ENCODE results near the gene LDLRAD3. TPM values are rescaled to one million over a fixed set of nuclear protein-coding genes. Genes with fewer than 3 reads are reported as not detected.

LDLRAD3 gene
- total RNA-seq, 1 experiment from 2014 or later: 38.8 TPM

DNA sequence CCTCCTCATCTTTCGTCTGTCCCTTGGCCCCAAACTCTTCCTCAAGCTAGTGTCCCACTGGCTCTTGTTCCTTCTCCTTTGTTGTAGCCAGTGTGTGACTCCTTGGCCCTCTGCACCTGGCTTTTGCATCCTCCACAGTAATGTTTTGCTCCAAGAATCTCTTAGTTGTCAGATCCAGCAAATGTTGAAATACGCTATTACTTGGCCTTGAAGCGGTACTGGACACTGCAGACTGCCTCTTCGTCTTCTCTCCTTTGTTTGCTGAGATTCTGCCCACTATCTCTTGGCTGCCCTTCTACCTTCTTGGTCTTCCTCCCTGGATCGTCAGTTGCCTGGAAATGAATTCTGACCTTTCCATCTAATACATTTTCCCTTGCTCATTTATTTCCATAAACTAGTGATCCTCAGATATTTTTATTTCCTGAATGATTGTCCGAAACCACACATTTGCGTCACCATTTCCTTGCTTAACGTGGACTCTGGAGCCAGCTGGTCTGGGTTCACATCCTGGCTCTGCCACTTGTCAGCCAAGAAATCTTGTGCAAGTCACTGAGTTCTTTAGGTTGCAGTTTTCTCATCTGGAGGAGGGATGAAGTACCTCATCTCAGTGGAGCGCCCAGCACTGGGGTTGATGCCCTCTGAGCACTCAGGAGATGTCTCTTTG is 113.6 kb downstream of the LDLRAD3 start:
- DNase-seq: no peak
- Histone ChIP-seq H3K4me1 (no peaks in the 10 kb centered on the region), H3K9me3 (replicated peaks) (peaks cover 4% of the 10 kb centered on the region; the same call in 1 of the 2 replicates), H3K27me3 (no peaks in the 10 kb centered on the region), H3K36me3 (peaks cover 20% of the 10 kb centered on the region), H3K4me3 (no peak overlapping the region), H3K27ac (no peak overlapping the region)

DNA sequence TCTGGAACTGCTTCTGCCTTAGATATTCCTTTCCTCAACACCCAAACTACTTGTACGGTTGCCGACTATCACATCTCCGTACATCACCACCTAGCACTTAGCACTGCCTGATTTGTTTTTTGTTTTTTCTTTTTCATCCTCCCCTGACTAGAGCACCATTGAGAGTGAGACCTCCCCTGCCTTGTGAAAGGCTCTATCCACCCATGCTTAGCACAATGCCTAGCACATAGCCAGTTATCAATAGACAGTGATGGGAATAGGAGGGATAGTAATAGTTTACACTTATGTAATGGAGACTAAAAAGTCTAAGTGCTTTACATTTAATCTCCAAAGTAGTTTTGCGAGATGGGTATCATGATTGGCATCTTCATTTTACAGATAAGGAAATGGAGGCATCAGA is 115.8 kb downstream of the LDLRAD3 start:
- no peak overlapping the region for H3K27ac ChIP-seq

DNA sequence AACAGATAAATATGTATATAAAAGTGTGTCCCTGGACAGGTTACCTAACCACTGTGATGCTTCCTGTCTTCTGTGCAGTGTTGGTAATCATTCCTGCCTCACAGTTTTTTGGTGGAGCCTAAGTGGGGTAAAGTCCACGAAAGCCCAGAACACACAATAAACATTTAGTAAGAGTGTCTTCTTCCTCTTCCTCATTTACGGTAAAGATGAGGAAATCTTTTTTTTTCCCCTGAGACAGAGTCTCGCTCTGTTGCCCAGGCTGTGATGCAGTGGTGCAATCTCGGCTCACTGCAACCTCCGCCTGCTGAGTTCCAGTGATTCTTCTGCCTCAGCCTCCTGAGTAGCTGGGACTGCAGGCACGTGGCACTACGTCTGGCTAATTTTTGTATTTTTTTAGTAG is 117.1 kb downstream of the LDLRAD3 start:
- no peaks in the 10 kb centered on the region for H3K27me3 ChIP-seq
- H3K4me1 ChIP-seq: no peaks in the 10 kb centered on the region
- no peak overlapping the region for H3K4me3 ChIP-seq
- H3K9me3 ChIP-seq (replicated peaks): peaks cover 4% of the 10 kb centered on the region; the same call in 1 of the 2 replicates
- no peak overlapping the region for H3K27ac ChIP-seq
- DNase-seq: no peak
- H3K36me3 ChIP-seq: peaks cover 21% of the 10 kb centered on the region

More for the DNA sequence above, 115.8 kb downstream of the LDLRAD3 start:
- Histone ChIP-seq H3K9me3 (replicated peaks) (peaks cover 4% of the 10 kb centered on the region; the same call in 1 of the 2 replicates), H3K36me3 (peaks cover 19% of the 10 kb centered on the region), H3K4me3 (no peak overlapping the region), H3K27me3 (no peaks in the 10 kb centered on the region), H3K4me1 (no peaks in the 10 kb centered on the region)
- no peak for DNase-seq

DNA sequence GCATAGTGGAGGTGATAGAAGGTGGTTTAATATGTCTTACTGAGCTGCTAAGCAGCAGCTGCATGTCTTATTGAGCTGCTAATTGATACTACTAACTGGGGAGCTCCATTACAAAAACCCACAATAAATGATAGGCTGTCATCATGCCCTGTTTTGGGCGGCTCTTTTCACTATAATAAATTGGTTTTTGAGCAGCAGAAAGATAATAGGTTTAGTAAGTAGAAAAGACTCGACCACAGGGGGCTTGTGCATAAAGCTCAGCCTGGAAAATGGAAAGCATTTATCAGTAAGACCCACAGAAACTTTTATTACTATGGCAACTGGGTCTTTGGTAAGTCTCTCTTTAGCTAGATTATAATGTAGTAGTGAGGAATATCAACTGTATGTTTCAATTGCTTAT is 117.6 kb downstream of the LDLRAD3 start:
- Histone ChIP-seq H3K27me3 (no peaks in the 10 kb centered on the region), H3K9me3 (replicated peaks) (peaks cover 7% of the 10 kb centered on the region; the same call in 1 of the 2 replicates), H3K27ac (no peak overlapping the region), H3K4me1 (no peaks in the 10 kb centered on the region), H3K36me3 (peaks cover 26% of the 10 kb centered on the region), H3K4me3 (no peak overlapping the region)
- DNase-seq: no peak

DNA sequence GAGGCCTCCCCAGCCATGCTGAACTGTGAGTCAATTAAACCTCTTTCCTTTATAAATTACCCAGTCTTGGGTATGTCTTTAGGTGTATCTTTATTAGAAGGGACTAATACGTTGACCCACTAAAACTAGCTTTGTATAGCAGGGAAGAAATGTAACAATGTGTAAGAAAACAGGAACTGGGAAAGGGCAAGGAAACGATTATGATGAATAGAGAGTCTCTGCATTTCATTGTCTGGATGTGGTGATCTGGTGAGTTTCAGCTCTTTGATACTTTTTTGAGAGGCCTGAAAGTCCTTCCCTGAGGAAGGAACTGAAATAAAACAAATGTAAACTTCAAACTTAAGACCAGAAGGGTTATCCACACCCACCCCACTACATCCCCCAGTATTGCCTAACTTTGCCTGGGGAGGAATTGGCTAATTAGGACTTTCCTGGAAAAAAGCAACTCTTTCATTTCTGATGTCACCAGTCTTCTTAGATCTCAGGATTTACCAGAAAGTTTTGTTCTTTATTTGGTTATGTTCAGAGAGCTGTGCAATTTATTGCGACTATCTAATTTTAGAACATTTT is 119.0 kb downstream of the LDLRAD3 start:
- DNase-seq: no peak
- H3K27me3 ChIP-seq: no peaks in the 10 kb centered on the region
- no peaks in the 10 kb centered on the region for H3K4me1 ChIP-seq
- H3K36me3 ChIP-seq: peaks cover 26% of the 10 kb centered on the region
- H3K9me3 ChIP-seq (replicated peaks): peaks cover 10% of the 10 kb centered on the region; the same call in 1 of the 2 replicates
- H3K27ac ChIP-seq: no peak overlapping the region
- no peak overlapping the region for H3K4me3 ChIP-seq

DNA sequence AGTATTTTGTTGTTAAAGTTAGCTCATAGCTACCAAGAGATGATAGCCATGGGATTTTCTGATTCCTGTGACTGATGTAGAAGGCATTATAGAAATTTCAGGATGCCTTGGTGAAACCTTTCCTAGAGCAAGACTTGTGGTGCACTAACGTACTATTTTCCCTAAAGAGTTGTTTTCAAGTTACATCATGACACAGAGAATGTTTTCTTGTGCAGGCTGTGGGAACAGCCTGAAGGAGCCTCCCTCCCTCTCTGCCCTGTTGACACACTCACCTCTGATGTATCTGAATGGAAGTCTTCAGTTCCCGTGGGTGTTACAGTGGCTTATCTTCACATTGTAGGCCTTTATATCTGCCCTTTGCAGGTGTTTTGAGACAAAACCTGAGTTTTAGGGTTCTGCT is 121.6 kb downstream of the LDLRAD3 start:
- H3K36me3 ChIP-seq: peaks cover 12% of the 10 kb centered on the region
- H3K4me3 ChIP-seq: no peak overlapping the region
- H3K27me3 ChIP-seq: no peaks in the 10 kb centered on the region
- peaks cover 6% of the 10 kb centered on the region; the same call in 1 of the 2 replicates for H3K9me3 ChIP-seq (replicated peaks)
- no peak for DNase-seq
- H3K4me1 ChIP-seq: no peaks in the 10 kb centered on the region
- no peak overlapping the region for H3K27ac ChIP-seq

DNA sequence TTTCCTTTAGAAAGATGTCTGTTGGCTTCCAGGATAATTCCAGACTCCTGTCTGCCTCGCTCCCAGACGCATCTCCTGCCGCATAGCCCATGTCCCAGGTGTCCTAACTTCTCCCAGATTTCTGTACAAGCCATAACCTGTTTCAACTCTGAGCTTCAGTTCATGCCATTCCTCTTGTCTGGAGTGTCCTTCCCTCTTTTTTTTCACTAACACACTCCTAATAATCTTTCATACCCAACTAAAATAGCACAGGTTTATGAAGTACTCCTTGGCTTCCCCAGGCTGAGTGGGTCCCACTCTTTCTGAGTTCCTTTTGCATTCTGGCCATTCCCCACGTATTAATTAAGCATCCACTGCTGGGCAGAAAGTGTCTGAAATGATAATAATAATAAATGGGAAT is 123.0 kb downstream of the LDLRAD3 start:
- no peak overlapping the region for H3K27ac ChIP-seq
- no peak overlapping the region for H3K4me3 ChIP-seq
- H3K4me1 ChIP-seq: no peaks in the 10 kb centered on the region
- peaks cover 12% of the 10 kb centered on the region for H3K36me3 ChIP-seq
- H3K9me3 ChIP-seq (replicated peaks): peaks cover 6% of the 10 kb centered on the region; the same call in 1 of the 2 replicates
- no peaks in the 10 kb centered on the region for H3K27me3 ChIP-seq
- DNase-seq: no peak

DNA sequence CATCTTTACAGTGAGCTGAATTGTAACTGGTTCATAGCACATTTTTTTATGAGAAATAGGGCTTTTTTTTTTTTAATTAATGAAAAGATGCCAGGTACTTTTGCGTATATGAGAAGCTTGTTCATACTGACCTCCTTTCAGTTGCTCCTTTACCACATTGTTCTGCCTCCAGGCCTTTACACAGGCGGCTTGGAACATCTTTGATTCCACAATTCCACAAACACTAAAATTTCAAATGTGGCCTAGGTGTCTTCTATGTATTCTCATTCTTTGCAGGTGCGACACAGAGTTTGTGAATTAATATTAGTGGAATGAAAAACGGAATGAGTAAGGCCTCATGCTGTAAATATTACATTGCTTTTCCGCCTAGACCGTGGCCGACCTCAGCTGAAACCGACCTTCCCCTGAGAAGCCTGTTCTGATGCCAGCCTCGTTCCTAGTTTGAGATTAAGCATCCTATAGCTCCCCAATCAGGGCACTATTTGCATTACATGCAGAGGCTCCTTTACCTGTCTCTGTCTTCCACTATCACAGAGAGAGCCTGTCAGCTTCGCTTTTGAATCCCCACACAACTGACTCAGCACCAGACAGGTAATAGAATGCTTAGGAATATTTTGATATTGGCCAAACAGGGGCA is 125.8 kb downstream of the LDLRAD3 start:
- peak in 1 of 2 experiments; percentile 26 for DNase-seq
- Histone ChIP-seq H3K27ac (no peak overlapping the region), H3K4me1 (peaks cover 17% of the 10 kb centered on the region), H3K36me3 (peaks cover 7% of the 10 kb centered on the region), H3K4me3 (no peak overlapping the region), H3K9me3 (replicated peaks) (peaks cover 6% of the 10 kb centered on the region; the same call in 1 of the 2 replicates), H3K27me3 (no peaks in the 10 kb centered on the region)

DNA sequence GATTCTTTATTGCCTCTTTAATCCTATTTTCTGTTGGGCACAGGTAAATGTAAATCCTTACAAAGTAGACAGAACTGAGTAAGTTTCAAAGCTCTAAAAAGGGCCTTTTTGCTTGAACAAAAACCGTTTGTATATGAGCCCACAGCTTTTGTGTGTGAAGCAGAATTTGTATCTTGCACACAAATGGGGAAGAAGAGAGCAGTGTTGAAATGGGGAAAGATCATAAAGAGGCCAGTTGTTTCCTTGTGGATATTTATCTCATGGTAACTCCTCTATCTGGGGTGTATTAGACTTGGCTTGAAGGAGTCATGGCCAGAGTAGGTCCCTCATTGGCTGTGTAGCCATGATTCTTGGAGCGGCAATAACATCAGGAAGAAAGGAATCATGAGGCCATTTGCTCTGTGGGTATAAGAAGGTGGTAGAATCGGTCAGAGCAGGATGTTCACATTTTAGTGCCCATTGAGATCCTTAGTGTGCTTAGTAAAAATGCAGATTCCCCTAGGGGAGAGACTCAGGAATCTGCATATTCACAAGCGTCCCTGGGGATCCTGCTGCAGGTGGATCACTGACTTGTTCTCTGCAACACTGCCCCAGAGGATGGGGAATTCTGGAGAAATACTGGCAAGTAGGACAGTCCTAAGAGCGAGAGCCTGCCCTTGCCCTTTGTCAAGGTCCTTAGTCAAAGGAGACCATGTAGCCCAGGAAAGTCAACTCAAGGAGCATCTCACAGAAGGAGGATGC is 126.5 kb downstream of the LDLRAD3 start:
- H3K27me3 ChIP-seq: no peaks in the 10 kb centered on the region
- peaks cover 22% of the 10 kb centered on the region for H3K4me1 ChIP-seq
- H3K4me3 ChIP-seq: no peak overlapping the region
- H3K36me3 ChIP-seq: peaks cover 7% of the 10 kb centered on the region
- H3K27ac ChIP-seq: no peak overlapping the region
- DNase-seq: no peak
- peaks cover 6% of the 10 kb centered on the region; the same call in 1 of the 2 replicates for H3K9me3 ChIP-seq (replicated peaks)

DNA sequence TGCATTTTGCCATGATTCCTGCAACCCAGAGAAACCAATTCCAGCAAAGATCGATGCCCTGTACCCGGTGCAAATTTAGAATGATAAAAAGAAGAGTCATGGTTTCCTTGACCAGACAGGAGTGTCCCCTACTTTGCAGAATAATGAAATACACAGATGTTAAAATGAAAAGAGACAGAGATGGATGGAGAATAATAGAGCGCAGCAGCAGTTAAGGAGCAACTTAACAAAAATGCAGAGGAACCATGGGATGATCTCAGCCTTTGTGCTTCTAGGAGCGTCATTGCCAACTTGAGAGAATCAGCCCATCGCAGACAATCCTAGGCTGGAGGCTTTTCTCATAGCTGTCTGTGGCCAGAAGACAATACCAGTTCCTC is 127.1 kb downstream of the LDLRAD3 start:
- H3K36me3 ChIP-seq: peaks cover 5% of the 10 kb centered on the region
- no peak overlapping the region for H3K27ac ChIP-seq
- H3K9me3 ChIP-seq (replicated peaks): peaks cover 6% of the 10 kb centered on the region; the same call in 1 of the 2 replicates
- no peak for DNase-seq
- peaks cover 24% of the 10 kb centered on the region for H3K4me1 ChIP-seq
- H3K27me3 ChIP-seq: no peaks in the 10 kb centered on the region
- no peak overlapping the region for H3K4me3 ChIP-seq

DNA sequence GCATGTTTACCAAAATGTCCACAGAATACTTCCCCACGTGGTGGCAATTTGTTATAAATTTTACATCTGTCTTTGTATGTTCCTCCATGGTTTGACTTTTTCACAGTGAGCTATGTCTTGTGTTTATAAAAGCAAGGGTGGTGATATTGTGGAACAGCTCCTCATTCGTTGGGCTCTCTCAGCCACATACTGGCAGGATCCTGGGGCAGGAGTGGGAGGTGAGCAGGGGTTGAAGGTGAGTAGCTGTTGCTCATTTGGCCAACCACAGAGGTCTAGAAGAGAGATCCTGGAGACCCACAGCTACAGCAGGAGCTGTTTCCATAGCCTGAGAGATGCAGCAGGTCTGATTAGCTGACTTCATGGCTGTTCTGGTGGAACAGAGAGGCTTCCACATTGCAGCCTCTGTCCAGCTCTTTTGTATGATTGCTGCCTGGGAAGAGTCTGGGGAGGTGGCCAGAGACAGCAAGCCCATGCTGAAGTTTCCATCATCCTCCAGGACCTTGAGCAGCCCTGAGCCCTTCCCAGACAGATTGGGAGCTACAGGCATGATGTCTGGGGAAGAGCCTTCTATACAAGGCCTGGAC is 128.1 kb downstream of the LDLRAD3 start:
- peaks cover 24% of the 10 kb centered on the region for H3K4me1 ChIP-seq
- no peaks in the 10 kb centered on the region for H3K27me3 ChIP-seq
- no peak for DNase-seq
- H3K27ac ChIP-seq: no peak overlapping the region; the same call in 1 of the 2 replicates
- H3K9me3 ChIP-seq (replicated peaks): peaks cover under 1% of the 10 kb centered on the region; the same call in 1 of the 2 replicates
- H3K36me3 ChIP-seq: no peaks in the 10 kb centered on the region; the same call in 1 of the 2 replicates
- no peak overlapping the region for H3K4me3 ChIP-seq

DNA sequence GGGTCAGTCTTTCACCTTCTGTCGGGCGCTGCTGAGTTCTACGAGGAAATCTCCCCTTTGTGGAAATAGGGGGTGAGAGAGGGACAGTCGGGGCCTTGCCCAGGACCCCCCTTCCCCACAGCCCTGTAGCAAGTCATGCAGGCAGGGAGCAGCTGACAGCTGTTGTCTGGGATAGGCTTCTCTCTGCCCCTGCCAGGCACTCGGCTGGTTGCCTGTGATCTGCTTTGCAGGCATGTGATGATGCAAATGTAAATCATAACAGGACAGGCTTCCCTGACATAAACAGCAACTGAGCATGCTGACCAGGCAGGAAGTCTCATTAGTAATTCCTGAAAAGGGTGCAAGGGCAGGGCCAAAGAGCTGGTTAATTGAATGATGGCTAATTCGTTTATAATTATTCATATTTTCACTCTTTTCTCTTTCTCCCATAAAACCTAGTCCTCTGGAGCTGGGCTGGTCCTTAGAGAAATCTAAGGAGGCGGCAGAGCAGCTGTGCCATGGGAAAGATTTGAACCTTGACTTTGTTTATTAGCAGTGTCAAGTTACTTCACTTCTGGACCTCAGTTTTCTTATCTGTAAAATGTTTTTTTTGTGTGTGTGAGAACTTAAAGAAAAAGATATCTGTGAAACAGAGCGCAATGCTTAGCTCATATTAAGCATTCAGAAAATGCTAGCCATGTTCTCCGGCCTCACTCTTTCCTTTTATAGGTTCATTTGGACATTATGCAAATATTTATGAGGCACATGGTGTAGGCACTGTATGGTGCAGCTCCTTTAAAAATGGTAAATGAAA is 129.7 kb downstream of the LDLRAD3 start:
- no peaks in the 10 kb centered on the region for H3K36me3 ChIP-seq
- peak; percentile 95 to 96 for DNase-seq
- H3K27me3 ChIP-seq: no peaks in the 10 kb centered on the region
- H3K4me3 ChIP-seq: peak overlapping the region; percentile 14
- H3K4me1 ChIP-seq: peaks cover 24% of the 10 kb centered on the region
- H3K27ac ChIP-seq: peak overlapping the region; percentile 84
- H3K9me3 ChIP-seq (replicated peaks): no peaks in the 10 kb centered on the region

DNA sequence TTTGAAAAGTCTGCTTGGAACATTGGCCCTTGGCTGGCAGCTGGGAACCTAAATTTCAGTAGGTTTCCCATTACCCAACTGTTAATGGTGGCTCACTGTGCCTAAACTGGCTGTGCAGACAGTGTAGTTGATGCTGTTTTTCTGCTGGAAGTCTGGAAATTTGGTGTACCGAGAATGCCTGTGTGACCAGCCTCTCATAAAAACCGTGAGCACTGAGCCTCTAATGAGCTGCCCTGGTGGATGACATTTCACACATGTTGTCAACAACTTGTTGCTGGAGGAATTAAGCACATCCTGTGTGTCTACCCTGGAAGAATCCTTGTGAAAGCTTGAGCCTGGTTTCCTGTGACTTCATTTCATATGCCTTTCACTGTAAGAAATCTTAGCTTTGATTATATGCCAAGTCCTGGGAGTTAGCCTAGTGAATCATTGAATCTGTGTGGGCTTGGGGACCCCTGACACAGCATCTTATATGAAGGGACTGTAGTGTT is 131.1 kb downstream of the LDLRAD3 start:
- Histone ChIP-seq H3K4me3 (no peak overlapping the region), H3K27me3 (no peaks in the 10 kb centered on the region), H3K4me1 (peaks cover 24% of the 10 kb centered on the region), H3K27ac (no peak overlapping the region), H3K36me3 (no peaks in the 10 kb centered on the region), H3K9me3 (replicated peaks) (no peaks in the 10 kb centered on the region)
- DNase-seq: peak in 1 of 2 experiments; percentile 42

Data from SJCRH30 (cell line).